GM23338 (cell line): ENCODE measurements around the gene CRTC1.

Experiments used
- CREB1 ChIP-seq: fragments of 250-450 bp; sonication (Bioruptor Pico); IDR thresholded peaks from 2 replicates; pipeline ENCODE4 v1.5.0; 2020; ENCODE audit warnings: low read depth, mild to moderate bottlenecking, moderate library complexity
- EZH2 ChIP-seq: fragments of 200-600 bp; sonication (generic); IDR thresholded peaks from one replicate; pipeline ENCODE4 v1.8.0; 2017; ENCODE audit warnings: antibody characterized with exemption, mild to moderate bottlenecking, low read depth; ENCODE audit not compliant: unreplicated experiment
- EZH2phosphoT487 ChIP-seq: fragments of 200-600 bp; sonication (generic); IDR thresholded peaks from one replicate; pipeline ENCODE4 v1.8.1; 2018; ENCODE audit warnings: antibody characterized with exemption; ENCODE audit not compliant: unreplicated experiment
- JUNB ChIP-seq: IDR thresholded peaks from one replicate; pipeline ENCODE4 v1.6.1; 2016; ENCODE audit warnings: antibody characterized with exemption; ENCODE audit not compliant: unreplicated experiment
- NANOG ChIP-seq: IDR thresholded peaks from 2 replicates; pipeline ENCODE4 v1.6.1; 2016; ENCODE audit warnings: antibody characterized with exemption, borderline replicate concordance
- POLR2AphosphoS5 ChIP-seq: IDR thresholded peaks from 2 replicates; pipeline ENCODE4 v1.6.1; 2016; ENCODE audit warnings: antibody characterized with exemption, low read depth
- STAT1 ChIP-seq: IDR thresholded peaks from one replicate; pipeline ENCODE4 v1.6.1; 2016; ENCODE audit warnings: antibody characterized with exemption; ENCODE audit not compliant: unreplicated experiment
- TF ChIP-seq, protein P1 (sequence below), 2 experiments: fragments of 200-600 bp in 1 of 2; sonication (generic) in 1 of 2; conservative IDR thresholded peaks; 2 replicates each; pipeline versions ENCODE4 v1.5.1 to v1.6.1; 2016 to 2017; ENCODE audit warnings: antibody characterized with exemption in 2 of 2, low read depth in 2 of 2, mild to moderate bottlenecking in 2 of 2, moderate library complexity in 1 of 2
- TF ChIP-seq, protein P2 (sequence below): IDR thresholded peaks from one replicate; pipeline ENCODE4 v1.6.1; 2018; ENCODE audit warnings: antibody characterized with exemption; ENCODE audit not compliant: unreplicated experiment

DNA sequence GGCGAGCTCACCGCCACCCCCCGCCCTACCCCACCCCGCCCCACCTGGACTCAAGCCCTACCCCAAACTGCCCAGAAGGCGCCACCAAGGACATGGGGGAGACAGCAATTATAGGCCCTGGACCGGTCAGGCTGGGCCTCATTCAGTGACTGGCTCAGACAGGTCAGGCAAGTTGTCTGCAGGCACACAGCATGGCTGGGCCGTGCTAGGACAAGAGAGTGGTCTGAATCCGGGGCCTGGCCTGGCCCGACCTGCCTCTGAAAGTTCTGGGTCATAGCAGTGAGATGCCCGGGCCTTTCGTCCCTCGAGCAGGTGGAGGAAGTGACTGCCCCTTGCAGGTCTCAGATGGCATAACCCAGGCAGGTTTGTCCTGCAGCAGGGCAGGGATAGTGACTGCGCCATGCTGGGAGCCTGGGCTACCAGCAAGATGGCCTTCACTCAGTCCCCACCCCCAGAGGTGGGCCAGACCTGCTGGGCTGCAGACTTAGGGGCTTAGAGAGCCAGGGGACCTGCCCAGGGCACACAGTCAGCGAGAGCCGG lies 86.6 kb downstream of the CRTC1 start:
- TF ChIP-seq POLR2AphosphoS5 (no peak), EZH2 (no peak), NANOG (no peak), JUNB (no peak), EZH2phosphoT487 (no peak), STAT1 (no peak), CREB1 (CRISPR knock-in tag) (no peak)
- TF ChIP-seq, protein P1, sequence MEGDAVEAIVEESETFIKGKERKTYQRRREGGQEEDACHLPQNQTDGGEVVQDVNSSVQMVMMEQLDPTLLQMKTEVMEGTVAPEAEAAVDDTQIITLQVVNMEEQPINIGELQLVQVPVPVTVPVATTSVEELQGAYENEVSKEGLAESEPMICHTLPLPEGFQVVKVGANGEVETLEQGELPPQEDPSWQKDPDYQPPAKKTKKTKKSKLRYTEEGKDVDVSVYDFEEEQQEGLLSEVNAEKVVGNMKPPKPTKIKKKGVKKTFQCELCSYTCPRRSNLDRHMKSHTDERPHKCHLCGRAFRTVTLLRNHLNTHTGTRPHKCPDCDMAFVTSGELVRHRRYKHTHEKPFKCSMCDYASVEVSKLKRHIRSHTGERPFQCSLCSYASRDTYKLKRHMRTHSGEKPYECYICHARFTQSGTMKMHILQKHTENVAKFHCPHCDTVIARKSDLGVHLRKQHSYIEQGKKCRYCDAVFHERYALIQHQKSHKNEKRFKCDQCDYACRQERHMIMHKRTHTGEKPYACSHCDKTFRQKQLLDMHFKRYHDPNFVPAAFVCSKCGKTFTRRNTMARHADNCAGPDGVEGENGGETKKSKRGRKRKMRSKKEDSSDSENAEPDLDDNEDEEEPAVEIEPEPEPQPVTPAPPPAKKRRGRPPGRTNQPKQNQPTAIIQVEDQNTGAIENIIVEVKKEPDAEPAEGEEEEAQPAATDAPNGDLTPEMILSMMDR (conservative IDR thresholded peaks at IDR 0.05; ENCODE audit: low read depth in 2 of 2), result peak in 1 of 2 experiments; percentile 24; a peak in 1 of 4 replicates
- TF ChIP-seq, protein P2, sequence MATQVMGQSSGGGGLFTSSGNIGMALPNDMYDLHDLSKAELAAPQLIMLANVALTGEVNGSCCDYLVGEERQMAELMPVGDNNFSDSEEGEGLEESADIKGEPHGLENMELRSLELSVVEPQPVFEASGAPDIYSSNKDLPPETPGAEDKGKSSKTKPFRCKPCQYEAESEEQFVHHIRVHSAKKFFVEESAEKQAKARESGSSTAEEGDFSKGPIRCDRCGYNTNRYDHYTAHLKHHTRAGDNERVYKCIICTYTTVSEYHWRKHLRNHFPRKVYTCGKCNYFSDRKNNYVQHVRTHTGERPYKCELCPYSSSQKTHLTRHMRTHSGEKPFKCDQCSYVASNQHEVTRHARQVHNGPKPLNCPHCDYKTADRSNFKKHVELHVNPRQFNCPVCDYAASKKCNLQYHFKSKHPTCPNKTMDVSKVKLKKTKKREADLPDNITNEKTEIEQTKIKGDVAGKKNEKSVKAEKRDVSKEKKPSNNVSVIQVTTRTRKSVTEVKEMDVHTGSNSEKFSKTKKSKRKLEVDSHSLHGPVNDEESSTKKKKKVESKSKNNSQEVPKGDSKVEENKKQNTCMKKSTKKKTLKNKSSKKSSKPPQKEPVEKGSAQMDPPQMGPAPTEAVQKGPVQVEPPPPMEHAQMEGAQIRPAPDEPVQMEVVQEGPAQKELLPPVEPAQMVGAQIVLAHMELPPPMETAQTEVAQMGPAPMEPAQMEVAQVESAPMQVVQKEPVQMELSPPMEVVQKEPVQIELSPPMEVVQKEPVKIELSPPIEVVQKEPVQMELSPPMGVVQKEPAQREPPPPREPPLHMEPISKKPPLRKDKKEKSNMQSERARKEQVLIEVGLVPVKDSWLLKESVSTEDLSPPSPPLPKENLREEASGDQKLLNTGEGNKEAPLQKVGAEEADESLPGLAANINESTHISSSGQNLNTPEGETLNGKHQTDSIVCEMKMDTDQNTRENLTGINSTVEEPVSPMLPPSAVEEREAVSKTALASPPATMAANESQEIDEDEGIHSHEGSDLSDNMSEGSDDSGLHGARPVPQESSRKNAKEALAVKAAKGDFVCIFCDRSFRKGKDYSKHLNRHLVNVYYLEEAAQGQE, result no peak
